Measurements from ENCODE around the gene CABLES2. TPM values are rescaled to one million over a fixed set of nuclear protein-coding genes. Genes with fewer than 3 reads are reported as not detected.
"Not testable (repeated sequence)": the region's sequence is repeated elsewhere in the genome, so short reads cannot be mapped to it uniquely, and the experiment has no call there.

CABLES2 gene
- total and polyA plus RNA-seq, 3 experiments from 2014 or later, result 3.2 to 9.2 (median 8.6) TPM

DNA sequence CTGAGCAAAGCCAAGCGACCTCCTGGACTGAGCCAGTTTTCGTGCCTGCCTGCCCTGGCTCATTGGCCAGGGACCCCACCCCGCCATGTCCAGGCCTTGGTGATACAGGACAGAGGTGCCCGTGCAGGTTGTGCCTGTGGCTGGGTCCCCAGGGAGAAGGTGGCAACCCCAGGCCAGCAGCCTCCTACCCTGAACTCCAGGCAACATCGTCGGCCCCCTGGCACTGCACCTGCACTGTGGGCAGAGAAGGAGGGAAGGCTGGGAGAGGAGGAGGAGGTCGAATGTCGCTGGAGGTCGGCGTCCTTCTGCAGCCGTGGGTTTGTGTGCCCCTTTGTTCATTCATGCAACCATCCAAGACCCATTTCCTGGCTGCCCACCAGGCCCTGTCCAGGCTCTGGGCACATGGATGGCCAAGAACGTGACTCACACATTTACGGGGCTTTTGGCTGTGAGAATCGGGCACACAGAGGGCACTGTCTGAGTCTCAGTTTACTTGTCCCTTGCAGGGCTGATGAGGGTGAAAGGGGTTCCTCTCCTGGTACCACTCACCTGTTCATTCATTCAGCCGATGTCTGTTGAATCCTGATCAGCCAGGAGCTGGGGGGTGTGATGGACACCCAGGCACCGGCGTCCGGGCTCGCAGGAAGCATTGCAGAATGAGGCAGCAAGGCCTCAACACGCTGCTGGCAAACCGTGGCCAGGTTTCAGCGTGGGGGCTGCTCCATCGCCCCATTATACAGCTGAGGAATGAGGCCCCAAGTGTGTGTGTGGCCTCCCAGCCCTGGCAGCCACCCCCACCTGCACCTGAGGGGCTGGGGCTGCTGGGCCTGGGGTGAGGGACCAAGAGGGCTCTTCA is 22.6 kb upstream of the CABLES2 start:
- Mint-ChIP-seq H3K27me3 (peaks cover 18 to 30% of the 10 kb centered on the region in 2 donors), H3K36me3 (no peaks in the 10 kb centered on the region), H3K4me3 (no peak overlapping the region), H3K27ac (no peak overlapping the region), H3K9me3 (no peaks in the 10 kb centered on the region), H3K4me1 (no peaks in the 10 kb centered on the region)
- H3K27ac ChIP-seq (ENCODE audit: low read depth, low read length), result no peak overlapping the region
- CTCF ChIA-PET, result no interaction called here
- H3K36me3 ChIP-seq (ENCODE audit: insufficient read depth, low read length), result no peaks in the 10 kb centered on the region
- peaks cover 4% of the 10 kb centered on the region for H3K27me3 ChIP-seq (ENCODE audit: insufficient read depth, low read length, poor library complexity, severe bottlenecking)
- POLR2A ChIA-PET, result no interaction called here
- H3K4me3 ChIP-seq (ENCODE audit: low read length), result no peak overlapping the region
- no peaks in the 10 kb centered on the region for H3K4me1 ChIP-seq (ENCODE audit: insufficient read depth, low read length)
- H3K9me3 ChIP-seq (ENCODE audit: low read length), result no peaks in the 10 kb centered on the region
- DNase-seq, result no peak

GRCh38 chr20:62428396-62429295 is 21.6 kb upstream of the CABLES2 start:
- CTCF ChIA-PET, result no interaction called here

DNA sequence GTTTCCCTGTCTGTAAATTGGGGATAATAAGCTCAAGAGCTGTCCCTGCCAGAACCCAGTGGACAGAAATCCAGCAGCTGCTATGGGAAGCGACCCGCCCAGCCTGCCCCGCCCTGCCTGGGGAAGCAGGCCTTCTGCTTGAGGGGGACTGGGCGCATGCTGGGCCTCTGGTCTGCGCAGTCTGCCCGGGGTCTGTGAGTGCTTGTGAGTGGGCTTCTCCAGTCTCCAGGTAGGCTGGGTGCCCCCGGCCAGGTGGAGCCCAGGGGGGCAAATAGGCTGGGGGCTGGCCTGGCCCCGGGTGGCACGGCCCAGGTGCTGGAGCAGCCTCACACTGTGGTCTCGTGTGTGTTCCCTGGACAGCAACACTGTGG is 20.9 kb upstream of the CABLES2 start:
- Histone ChIP-seq H3K27me3 (ENCODE audit: insufficient read depth, low read length, poor library complexity, severe bottlenecking) (peaks cover 4% of the 10 kb centered on the region), H3K36me3 (ENCODE audit: insufficient read depth, low read length) (no peaks in the 10 kb centered on the region), H3K4me3 (ENCODE audit: low read length) (no peak overlapping the region), H3K9me3 (ENCODE audit: low read length) (no peaks in the 10 kb centered on the region), H3K4me1 (ENCODE audit: insufficient read depth, low read length) (no peaks in the 10 kb centered on the region), H3K27ac (ENCODE audit: low read depth, low read length) (no peak overlapping the region)
- no peak for DNase-seq
- H3K9me3 Mint-ChIP-seq, result no peaks in the 10 kb centered on the region
- POLR2A ChIA-PET, result no interaction called here
- H3K4me1 Mint-ChIP-seq, result no peaks in the 10 kb centered on the region
- H3K4me3 Mint-ChIP-seq, result no peak overlapping the region
- H3K36me3 Mint-ChIP-seq, result no peaks in the 10 kb centered on the region
- no peak overlapping the region for H3K27ac Mint-ChIP-seq
- CTCF ChIA-PET, result no interaction called here
- peaks cover 8 to 19% of the 10 kb centered on the region in 2 donors for H3K27me3 Mint-ChIP-seq

More at GRCh38 chr20:62428396-62429295, 21.6 kb upstream of the CABLES2 start:
- Histone ChIP-seq H3K9me3 (ENCODE audit: low read length) (no peaks in the 10 kb centered on the region), H3K4me1 (ENCODE audit: insufficient read depth, low read length) (no peaks in the 10 kb centered on the region), H3K4me3 (ENCODE audit: low read length) (no peak overlapping the region), H3K27ac (ENCODE audit: low read depth, low read length) (no peak overlapping the region), H3K27me3 (ENCODE audit: insufficient read depth, low read length, poor library complexity, severe bottlenecking) (peaks cover 4% of the 10 kb centered on the region), H3K36me3 (ENCODE audit: insufficient read depth, low read length) (no peaks in the 10 kb centered on the region)
- POLR2A ChIA-PET, result no interaction called here
- no peak for DNase-seq
- Mint-ChIP-seq H3K27ac (no peak overlapping the region), H3K36me3 (no peaks in the 10 kb centered on the region), H3K4me3 (no peak overlapping the region), H3K27me3 (peaks cover 9 to 20% of the 10 kb centered on the region in 2 donors), H3K9me3 (no peaks in the 10 kb centered on the region), H3K4me1 (no peaks in the 10 kb centered on the region)

- CTCF ChIA-PET, result no interaction called here
- POLR2A ChIA-PET, result no interaction called here
Measured at GRCh38 chr20:62427172-62428001, 20.3 kb upstream of the CABLES2 start, which contains the start of gene RBBP8NL. Gene RBBP8NL (minus strand): TSS chr20:62427539. CDS start chr20:62419647, 7,892 bp downstream.

GRCh38 chr20:62426699-62427131 is 19.6 kb upstream of the CABLES2 start:
- Histone ChIP-seq H3K4me3 (ENCODE audit: low read length) (no peak overlapping the region), H3K9me3 (ENCODE audit: low read length) (no peaks in the 10 kb centered on the region), H3K4me1 (ENCODE audit: insufficient read depth, low read length) (no peaks in the 10 kb centered on the region), H3K27ac (ENCODE audit: low read depth, low read length) (no peak overlapping the region), H3K36me3 (ENCODE audit: insufficient read depth, low read length) (no peaks in the 10 kb centered on the region), H3K27me3 (ENCODE audit: insufficient read depth, low read length, poor library complexity, severe bottlenecking) (no peaks in the 10 kb centered on the region)
- no peak for DNase-seq
- peaks cover 6 to 10% of the 10 kb centered on the region in 2 donors for H3K27me3 Mint-ChIP-seq
- ChIA-PET POLR2A (no interaction called here), CTCF (no interaction called here)
- H3K27ac Mint-ChIP-seq, result no peak overlapping the region
- H3K9me3 Mint-ChIP-seq, result no peaks in the 10 kb centered on the region
- no peaks in the 10 kb centered on the region for H3K4me1 Mint-ChIP-seq
- H3K4me3 Mint-ChIP-seq, result no peak overlapping the region
- H3K36me3 Mint-ChIP-seq, result no peaks in the 10 kb centered on the region

More at GRCh38 chr20:62427172-62428001, 20.3 kb upstream of the CABLES2 start, which contains the start of gene RBBP8NL:
- Mint-ChIP-seq H3K36me3 (no peaks in the 10 kb centered on the region), H3K4me1 (no peaks in the 10 kb centered on the region), H3K9me3 (no peaks in the 10 kb centered on the region), H3K27me3 (peaks cover 8 to 14% of the 10 kb centered on the region in 2 donors), H3K4me3 (no peak within 1 kb of the TSS), H3K27ac (no peak within 1 kb of the TSS)
- Histone ChIP-seq H3K27ac (ENCODE audit: low read depth, low read length) (no peak within 1 kb of the TSS), H3K9me3 (ENCODE audit: low read length) (no peaks in the 10 kb centered on the region), H3K36me3 (ENCODE audit: insufficient read depth, low read length) (no peaks in the 10 kb centered on the region), H3K27me3 (ENCODE audit: insufficient read depth, low read length, poor library complexity, severe bottlenecking) (peaks cover under 1% of the 10 kb centered on the region), H3K4me3 (ENCODE audit: low read length) (no peak within 1 kb of the TSS), H3K4me1 (ENCODE audit: insufficient read depth, low read length) (no peaks in the 10 kb centered on the region)
- DNase-seq, result no peak

- not testable (repeated sequence) for H3K9me3 Mint-ChIP-seq, H3K4me1 Mint-ChIP-seq
Measured at GRCh38 chr20:62426059-62426348, 18.9 kb upstream of the CABLES2 start.

DNA sequence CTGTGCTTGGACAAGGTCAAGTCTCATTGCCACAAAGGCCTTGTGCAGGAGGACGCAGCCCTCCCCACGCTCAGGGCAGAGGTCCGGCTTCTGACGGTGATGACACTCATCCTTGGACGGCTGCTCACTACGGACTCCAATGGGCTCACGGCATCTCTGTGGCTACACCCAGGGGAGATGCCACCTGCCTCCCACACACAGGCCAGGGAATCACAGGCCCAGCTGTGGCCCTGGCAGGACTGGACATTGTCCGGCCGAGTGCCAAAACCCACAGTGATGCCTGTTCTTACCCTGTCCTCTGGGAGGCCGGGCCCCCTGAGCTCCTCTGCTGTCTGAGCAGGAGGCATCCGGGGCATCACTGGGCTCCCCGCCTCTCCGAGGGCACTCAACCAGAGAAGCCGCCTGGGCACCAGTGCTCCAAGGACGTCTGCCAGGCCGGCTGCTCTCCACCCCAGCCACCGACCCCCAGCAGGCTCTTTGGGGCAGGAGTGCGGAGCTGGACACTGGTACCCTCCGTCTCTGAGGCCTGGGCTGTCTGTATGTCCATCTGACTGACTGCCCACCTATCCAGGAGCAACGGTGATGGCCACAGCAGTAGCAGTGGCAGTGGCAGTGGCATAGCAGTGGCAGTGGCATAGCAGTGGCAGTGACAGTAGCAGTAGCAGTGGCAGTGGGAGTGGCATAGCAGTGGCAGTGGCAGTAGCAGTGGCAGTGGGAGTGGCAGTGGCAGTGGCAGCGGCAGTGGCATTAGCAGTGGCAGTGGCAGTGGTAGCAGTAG is 18.4 kb upstream of the CABLES2 start:
- H3K4me1 ChIP-seq (ENCODE audit: insufficient read depth, low read length), result no peaks in the 10 kb centered on the region
- no peaks in the 10 kb centered on the region for H3K27me3 ChIP-seq (ENCODE audit: insufficient read depth, low read length, poor library complexity, severe bottlenecking)

More at GRCh38 chr20:62426059-62426348, 18.9 kb upstream of the CABLES2 start:
- POLR2A ChIA-PET; H3K36me3 ChIP-seq (ENCODE audit: insufficient read depth, low read length); H3K27me3 ChIP-seq (ENCODE audit: insufficient read depth, low read length, poor library complexity, severe bottlenecking); H3K9me3 ChIP-seq (ENCODE audit: low read length); DNase-seq; H3K27me3 Mint-ChIP-seq; H3K36me3 Mint-ChIP-seq; CTCF ChIA-PET; H3K4me1 ChIP-seq (ENCODE audit: insufficient read depth, low read length); H3K4me3 ChIP-seq (ENCODE audit: low read length); H3K27ac ChIP-seq (ENCODE audit: low read depth, low read length): not testable (repeated sequence)
- H3K4me3 Mint-ChIP-seq, result peak overlapping the region in 1 of 7 donors; percentile 31
- H3K27ac Mint-ChIP-seq, result peak overlapping the region in 1 of 8 donors; percentile 68

More for the DNA sequence above, 18.4 kb upstream of the CABLES2 start:
- Histone ChIP-seq H3K27ac (ENCODE audit: low read depth, low read length) (no peak overlapping the region), H3K4me3 (ENCODE audit: low read length) (no peak overlapping the region), H3K36me3 (ENCODE audit: insufficient read depth, low read length) (no peaks in the 10 kb centered on the region), H3K9me3 (ENCODE audit: low read length) (no peaks in the 10 kb centered on the region)
- POLR2A ChIA-PET, result no interaction called here
- no peak for DNase-seq
- H3K27ac Mint-ChIP-seq, result peak overlapping the region in 2 of 8 donors; percentile 7 to 68
- H3K4me3 Mint-ChIP-seq, result peak overlapping the region in 1 of 7 donors; percentile 31
- CTCF ChIA-PET, result no interaction called here
- no peaks in the 10 kb centered on the region for H3K36me3 Mint-ChIP-seq
- H3K27me3 Mint-ChIP-seq, result peaks cover 5 to 6% of the 10 kb centered on the region in 2 donors
- no peaks in the 10 kb centered on the region for H3K9me3 Mint-ChIP-seq
- H3K4me1 Mint-ChIP-seq, result no peaks in the 10 kb centered on the region
